Sigmoid colon (tissue), 7 donors: ENCODE results near the gene SEPTIN3. TPM values are rescaled to one million over a fixed set of nuclear protein-coding genes. Genes with fewer than 3 reads are reported as not detected.
A peak's percentile ranks its signal among the peaks of the same experiment; 100 is the strongest.

Experiments used
- DNase-seq: peaks from one replicate; pipeline ENCODE4 v3.0.0-alpha.2; 2019
- H3K27ac ChIP-seq, 4 donors: fragments of 200-600 bp; sonication (generic); one replicate each; pipeline ENCODE4 v1.5.1; 2016 to 2019; ENCODE audit warnings: mild to moderate bottlenecking in 1 of 4
- H3K27me3 ChIP-seq, 3 donors: fragments of 200-600 bp; sonication (generic); one replicate each; pipeline ENCODE4 v1.5.1; 2019; ENCODE audit warnings: mild to moderate bottlenecking in 1 of 3
- H3K36me3 ChIP-seq, 4 donors: fragments of 200-600 bp; sonication (generic); one replicate each; pipeline ENCODE4 v1.5.1; 2016 to 2019
- H3K4me1 ChIP-seq, 4 donors: fragments of 200-600 bp; sonication (generic); one replicate each; pipeline ENCODE4 v1.5.1; 2017 to 2019
- H3K4me3 ChIP-seq, 4 donors: fragments of 200-600 bp; sonication (generic); one replicate each; pipeline ENCODE4 v1.5.1; 2017 to 2019; ENCODE audit warnings: mild to moderate bottlenecking in 2 of 4, moderate library complexity in 1 of 4
- H3K9me3 ChIP-seq, 4 donors: fragments of 200-600 bp in 3 of 4; sonication (generic) in 3 of 4; one replicate each; pipeline versions ENCODE4 v1.5.1 to v1.6.1; 2013 to 2019
- CTCF ChIP-seq, 4 experiments: fragments of 450-650 bp in 3 of 4; fragments of 200-600 bp in 1 of 4; IDR thresholded peaks; one replicate each; pipeline ENCODE4 v1.5.1; 2016 to 2019; ENCODE audit warnings: antibody characterized with exemption in 4 of 4, mild to moderate bottlenecking in 3 of 4, moderate library complexity in 2 of 4
- EP300 ChIP-seq, 4 donors: sonication (generic); formaldehyde crosslinking; IDR thresholded peaks; one replicate each; pipeline ENCODE4 v1.6.1; 2017; ENCODE audit warnings: antibody characterized with exemption in 4 of 4
- POLR2A ChIP-seq, 2 donors: fragments of 450-650 bp; IDR thresholded peaks; one replicate each; pipeline ENCODE4 v1.6.1; 2016; ENCODE audit warnings: antibody characterized with exemption in 2 of 2, mild to moderate bottlenecking in 2 of 2, moderate library complexity in 2 of 2
- POLR2AphosphoS5 ChIP-seq, 4 donors: sonication (generic); formaldehyde crosslinking; IDR thresholded peaks; one replicate each; pipeline ENCODE4 v1.6.1; 2017; ENCODE audit warnings: antibody characterized with exemption in 4 of 4
- WGBS, 2 donors: extraction: QIAGEN DNeasy Blood & Tissue Kit; methylation state at CpG; one replicate each; pipeline ENCODE4 v1.1.7; 2013; 5-methylcytosine and 5-hydroxymethylcytosine counted together
- intact Hi-C: fragments of 100-400 bp; cut with DNase I; formaldehyde crosslinking; loops from one replicate; pipeline ENCODE4 v1.15.1; 2023
- polyA plus RNA-seq, 3 donors: library from polyadenylated mRNA; stranded (reverse); fragments of 200-250 nt; gene quantifications; one replicate each; pipeline ENCODE4 v1.2.3, GENCODE V29; 2013
- total RNA-seq, 4 donors: library from RNA; depleted of rRNA; stranded (reverse); fragments of >200 nt; gene quantifications; one replicate each; pipeline ENCODE4 v1.1.0, GENCODE V29; 2016
- donor health status: healthy with polysubstance abuse.
- donor health status: Bipolar disorder and iron deficiency.
- donor health status: healthy.

The SEPTIN3 gene
- total and polyA plus RNA-seq, 7 donors = 0.46 to 1.6 (median 1.1) TPM

- Histone ChIP-seq H3K4me1 (peaks cover 0 to 12% (median 11%) of the 10 kb centered on the region in 4 donors), H3K36me3 (no peaks in the 10 kb centered on the region), H3K27ac (no peak overlapping the region), H3K4me3 (peak overlapping the region; percentile 16 to 50 (median 40)), H3K27me3 (peaks cover 21 to 70% (median 51%) of the 10 kb centered on the region in 3 donors), H3K9me3 (no peaks in the 10 kb centered on the region)
- intact Hi-C loops = no loop called here
- no peak for TF ChIP-seq POLR2A (IDR thresholded peaks at IDR 0.05)
- no peak for TF ChIP-seq EP300 (IDR thresholded peaks at IDR 0.05)
- TF ChIP-seq POLR2AphosphoS5 (IDR thresholded peaks at IDR 0.05) = no peak
- no peak for TF ChIP-seq CTCF (IDR thresholded peaks at IDR 0.05)
- DNase-seq = no peak
- WGBS, 2 donors = 2% methylated on average over 72 of the region's 72 CpGs
Observed at GRCh38 chr22:41976070-41976901, 7.0 kb downstream of the SEPTIN3 start.

- Histone ChIP-seq H3K4me3 (peak overlapping the region; percentile 16 to 50 (median 40)), H3K4me1 (peaks cover 0 to 12% (median 11%) of the 10 kb centered on the region in 4 donors), H3K27ac (no peak overlapping the region), H3K36me3 (no peaks in the 10 kb centered on the region), H3K9me3 (no peaks in the 10 kb centered on the region), H3K27me3 (peaks cover 21 to 62% (median 43%) of the 10 kb centered on the region in 3 donors)
- DNase-seq = no peak
- 3 to 4% methylated on average over 46 of the region's 46 CpGs for WGBS, 2 donors
- intact Hi-C loops = no loop called here
- TF ChIP-seq POLR2AphosphoS5 (IDR thresholded peaks at IDR 0.05) = no peak
- TF ChIP-seq CTCF (IDR thresholded peaks at IDR 0.05) = no peak
- TF ChIP-seq POLR2A (IDR thresholded peaks at IDR 0.05) = no peak
- no peak for TF ChIP-seq EP300 (IDR thresholded peaks at IDR 0.05)
Observed at GRCh38 chr22:41976961-41977566, 7.8 kb downstream of the SEPTIN3 start.

- intact Hi-C loops = no loop called here
- peaks cover 0 to 12% (median 11%) of the 10 kb centered on the region in 4 donors for H3K4me1 ChIP-seq
- 96 to 98% methylated on average over 1 of the region's 1 CpG for WGBS, 2 donors
Observed at GRCh38 chr22:41978732-41979131, 9.5 kb downstream of the SEPTIN3 start.

More at GRCh38 chr22:41978732-41979131, 9.5 kb downstream of the SEPTIN3 start:
- Histone ChIP-seq H3K9me3 (no peaks in the 10 kb centered on the region), H3K27me3 (peaks cover 21 to 45% (median 31%) of the 10 kb centered on the region in 3 donors), H3K36me3 (no peaks in the 10 kb centered on the region), H3K4me3 (no peak overlapping the region), H3K27ac (no peak overlapping the region)
- no peak for DNase-seq
- TF ChIP-seq EP300 (IDR thresholded peaks at IDR 0.05) = no peak
- TF ChIP-seq POLR2AphosphoS5 (IDR thresholded peaks at IDR 0.05) = no peak
- TF ChIP-seq CTCF (IDR thresholded peaks at IDR 0.05) = no peak
- TF ChIP-seq POLR2A (IDR thresholded peaks at IDR 0.05) = no peak
